Keratinocyte (primary cell): ENCODE results near the gene SLCO3A1. TPM values are rescaled to one million over a fixed set of nuclear protein-coding genes. Genes with fewer than 3 reads are reported as not detected.
"Not testable (repeated sequence)": the region's sequence is repeated elsewhere in the genome, so short reads cannot be mapped to it uniquely, and the experiment has no call there.

ENCODE experiments used
- DNase-seq: peaks from one replicate; pipeline ENCODE4 v3.0.0-alpha.2; 2011; ENCODE audit warnings: low read depth, missing footprints, low spot score
- FAIRE-seq: peaks from 2 replicates; lab custom pipeline; 2011; peaks lifted over from hg19 to GRCh38; lab: Jason Lieb, UNC
- H2AFZ ChIP-seq: 2 replicates; pipeline ENCODE4 v1.6.0; 2012; ENCODE audit warnings: low read length, control low read depth, inconsistent platforms; ENCODE audit not compliant: control insufficient read depth
- H3K27ac ChIP-seq: 2 replicates; pipeline ENCODE4 v1.5.1; 2011; ENCODE audit warnings: low read length; ENCODE audit not compliant: control insufficient read depth, insufficient read depth
- H3K27me3 ChIP-seq: 3 replicates; pipeline ENCODE4 v1.6.0; 2011; ENCODE audit warnings: low read length; ENCODE audit not compliant: control insufficient read depth, insufficient read depth; ENCODE audit errors: extremely low read depth
- H3K36me3 ChIP-seq, 2 experiments: 2 replicates in 1 of 2; 3 replicates in 1 of 2; pipeline ENCODE4 v1.5.1; 2011; ENCODE audit warnings: low read length in 2 of 2, mild to moderate bottlenecking in 1 of 2; ENCODE audit not compliant: control insufficient read depth in 2 of 2, insufficient read depth in 2 of 2; ENCODE audit errors: extremely low read depth in 1 of 2
- H3K4me1 ChIP-seq: 3 replicates; pipeline ENCODE4 v1.5.1; 2011; ENCODE audit warnings: low read length; ENCODE audit not compliant: control insufficient read depth, insufficient read depth; ENCODE audit errors: extremely low read depth
- H3K4me2 ChIP-seq: 3 replicates; pipeline ENCODE4 v1.6.0; 2011; ENCODE audit warnings: low read depth, low read length; ENCODE audit not compliant: control insufficient read depth, insufficient read depth; ENCODE audit errors: extremely low read depth
- H3K4me3 ChIP-seq, 3 experiments: fragments of 200-600 bp in 1 of 3; sonication (generic) in 1 of 3; 2 replicates in 2 of 3; 3 replicates in 1 of 3; pipeline ENCODE4 v1.5.1; 2011 to 2016; ENCODE audit warnings: low read length in 3 of 3, mild to moderate bottlenecking in 3 of 3, control low read depth in 2 of 3, inconsistent platforms in 1 of 3, low read depth in 1 of 3, mixed read lengths in 1 of 3, mixed run types in 1 of 3, moderate library complexity in 1 of 3; ENCODE audit not compliant: control insufficient read depth in 2 of 3, insufficient read depth in 2 of 3; ENCODE audit errors: extremely low read depth in 1 of 3
- H3K79me2 ChIP-seq: 2 replicates; pipeline ENCODE4 v1.6.0; 2012; ENCODE audit warnings: low read length; ENCODE audit not compliant: control insufficient read depth, insufficient read depth
- H3K9ac ChIP-seq: 3 replicates; pipeline ENCODE4 v1.6.0; 2011; ENCODE audit warnings: low read length; ENCODE audit not compliant: control insufficient read depth, insufficient read depth; ENCODE audit errors: extremely low read depth
- H3K9me1 ChIP-seq: 3 replicates; pipeline ENCODE4 v1.6.0; 2011; ENCODE audit warnings: low read length; ENCODE audit not compliant: control insufficient read depth, insufficient read depth; ENCODE audit errors: extremely low read depth
- H3K9me3 ChIP-seq: 2 replicates; pipeline ENCODE4 v1.5.1; 2012; ENCODE audit warnings: low read depth, low read length; ENCODE audit not compliant: control insufficient read depth
- H4K20me1 ChIP-seq: 3 replicates; pipeline ENCODE4 v1.6.0; 2011; ENCODE audit warnings: low read length; ENCODE audit not compliant: control insufficient read depth, insufficient read depth; ENCODE audit errors: extremely low read depth
- EZH2 ChIP-seq: IDR thresholded peaks from one replicate; pipeline ENCODE4 v1.6.1; 2012; ENCODE audit warnings: inconsistent platforms, mild to moderate bottlenecking, low read length, moderate library complexity
- dilution Hi-C: fragments of 300-500 bp; cut with MboI; formaldehyde crosslinking; loops from one replicate; pipeline ENCODE4 v1.7.0; 2020; ENCODE audit warnings: low sequenced_read_pairs; ENCODE audit not compliant: extremely low pct_ligation_motif_present
- polyA plus RNA-seq, 5 experiments: library from polyadenylated mRNA; depleted of rRNA in 3 of 5; stranded (reverse) in 3 of 5; stranded (forward) in 1 of 5; unstranded in 1 of 5; fragments of >200 nt; gene quantifications; 1 replicate in 1 of 5; 2 replicates in 3 of 5; 3 replicates in 1 of 5; pipeline versions ENCODE4 v1.2.1 to v1.2.3, GENCODE V29; 2011 to 2012; ENCODE audit warnings: missing spikeins in 2 of 5, low read depth in 1 of 5, low replicate concordance in 1 of 5
- TF ChIP-seq, protein P1 (sequence below), 3 experiments: IDR thresholded peaks in 1 of 3; conservative IDR thresholded peaks in 1 of 3; optimal IDR thresholded peaks in 1 of 3; 2 replicates in 2 of 3; 3 replicates in 1 of 3; pipeline versions ENCODE3 to v1.5.1; 2011; ENCODE audit warnings: low read length in 3 of 3, mild to moderate bottlenecking in 3 of 3, moderate library complexity in 2 of 3, control low read depth in 1 of 3, inconsistent platforms in 1 of 3; ENCODE audit not compliant: insufficient read depth in 2 of 3; ENCODE audit errors: extremely low read depth in 1 of 3

The SLCO3A1 gene
- polyA plus RNA-seq, 1 donor (not counting 4 experiments of a cell fraction or from before 2014, with no cell fraction given), result 21.3 TPM

DNA sequence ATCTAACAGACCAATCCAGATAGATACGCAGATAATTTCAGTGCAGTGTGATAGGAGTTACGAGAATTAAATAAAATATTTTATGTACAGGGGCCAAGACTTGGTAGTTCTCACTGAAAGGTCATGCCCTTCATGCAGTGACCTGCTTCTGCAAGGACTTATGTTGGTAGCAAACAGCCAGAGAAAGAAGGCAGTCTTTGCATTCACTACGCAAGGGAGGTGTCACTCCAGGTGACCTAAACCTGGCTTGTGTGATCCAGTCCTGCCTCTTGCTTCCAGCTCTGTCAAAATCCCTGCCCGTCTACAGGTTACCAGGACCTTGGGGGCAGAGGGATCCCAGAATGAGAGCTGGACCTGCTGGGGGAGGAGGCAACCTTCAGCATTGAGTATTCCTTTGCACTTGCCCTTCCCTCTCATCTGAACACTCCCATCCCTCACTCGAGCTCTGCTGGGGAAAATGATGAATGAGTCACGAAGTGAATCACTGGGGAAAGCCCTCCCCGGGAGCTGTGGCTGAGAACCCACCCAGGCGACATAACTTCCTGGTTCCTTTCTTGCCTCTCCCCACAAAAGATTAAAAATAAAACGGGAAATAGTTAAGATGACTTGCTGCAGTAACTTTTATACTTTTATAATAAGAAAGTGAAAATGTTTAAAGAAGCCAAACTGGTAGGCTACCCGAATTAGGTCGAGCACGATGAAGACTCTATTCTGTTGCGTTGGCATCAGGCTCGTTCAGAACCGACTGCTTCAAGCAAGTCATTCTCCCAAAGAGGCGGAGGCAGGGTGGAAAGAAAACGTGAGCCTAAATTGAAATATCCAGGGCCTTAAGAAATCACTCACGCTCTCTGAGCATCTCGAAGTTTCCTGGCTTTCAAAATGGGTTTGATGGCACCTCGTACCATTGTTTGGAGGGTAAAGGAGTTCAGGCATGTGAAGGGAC lies 216.1 kb downstream of the SLCO3A1 start:
- TF ChIP-seq EZH2, result no peak
- TF ChIP-seq, protein P1, sequence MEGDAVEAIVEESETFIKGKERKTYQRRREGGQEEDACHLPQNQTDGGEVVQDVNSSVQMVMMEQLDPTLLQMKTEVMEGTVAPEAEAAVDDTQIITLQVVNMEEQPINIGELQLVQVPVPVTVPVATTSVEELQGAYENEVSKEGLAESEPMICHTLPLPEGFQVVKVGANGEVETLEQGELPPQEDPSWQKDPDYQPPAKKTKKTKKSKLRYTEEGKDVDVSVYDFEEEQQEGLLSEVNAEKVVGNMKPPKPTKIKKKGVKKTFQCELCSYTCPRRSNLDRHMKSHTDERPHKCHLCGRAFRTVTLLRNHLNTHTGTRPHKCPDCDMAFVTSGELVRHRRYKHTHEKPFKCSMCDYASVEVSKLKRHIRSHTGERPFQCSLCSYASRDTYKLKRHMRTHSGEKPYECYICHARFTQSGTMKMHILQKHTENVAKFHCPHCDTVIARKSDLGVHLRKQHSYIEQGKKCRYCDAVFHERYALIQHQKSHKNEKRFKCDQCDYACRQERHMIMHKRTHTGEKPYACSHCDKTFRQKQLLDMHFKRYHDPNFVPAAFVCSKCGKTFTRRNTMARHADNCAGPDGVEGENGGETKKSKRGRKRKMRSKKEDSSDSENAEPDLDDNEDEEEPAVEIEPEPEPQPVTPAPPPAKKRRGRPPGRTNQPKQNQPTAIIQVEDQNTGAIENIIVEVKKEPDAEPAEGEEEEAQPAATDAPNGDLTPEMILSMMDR (optimal IDR thresholded peaks at IDR 0.05 in 1 of 3, IDR thresholded peaks at IDR 0.05 in 1 of 3, conservative IDR thresholded peaks at IDR 0.05 in 1 of 3; ENCODE audit: extremely low read depth in 1 of 3, insufficient read depth in 2 of 3, low read length in 3 of 3), result no peak
- Histone ChIP-seq H2AFZ (peak overlapping the region; percentile 63), H3K9ac (peak overlapping the region; percentile 82), H3K4me2 (peak overlapping the region; percentile 61), H3K9me3 (no peaks in the 10 kb centered on the region), H4K20me1 (no peaks in the 10 kb centered on the region), H3K27me3 (no peaks in the 10 kb centered on the region), H3K4me1 (peaks cover 25% of the 10 kb centered on the region), H3K9me1 (no peaks in the 10 kb centered on the region), H3K27ac (peak overlapping the region; percentile 92), H3K36me3 (no peaks in the 10 kb centered on the region), H3K4me3 (peak overlapping the region in 2 of 3 experiments; percentile 48 to 52), H3K79me2 (peaks cover 12% of the 10 kb centered on the region)
- DNase-seq (peak; percentile 56), FAIRE-seq (peak; percentile 83)
- dilution Hi-C loops, result no loop called here

DNA sequence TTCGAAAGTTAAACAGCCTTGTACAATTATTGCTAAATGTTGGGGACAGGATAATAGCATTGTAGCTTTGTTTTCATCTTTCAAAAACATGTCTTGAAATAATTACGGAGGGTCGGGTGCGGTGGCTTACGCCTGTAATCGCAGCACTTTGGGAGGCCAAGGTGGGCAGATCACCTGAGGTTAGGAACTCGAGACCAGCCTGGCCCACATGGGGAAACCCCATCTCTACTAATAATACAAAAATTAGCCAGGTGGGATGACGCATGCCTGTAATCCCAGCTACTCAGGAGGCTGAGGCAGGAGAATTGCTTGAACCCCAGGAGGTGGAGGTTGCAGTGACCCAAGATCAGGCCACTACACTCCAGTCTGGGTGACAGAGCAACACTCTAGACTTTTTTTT lies 216.7 kb downstream of the SLCO3A1 start:
- H3K27me3 ChIP-seq, H4K20me1 ChIP-seq, dilution Hi-C loops, H3K36me3 ChIP-seq, DNase-seq, H3K9me3 ChIP-seq, FAIRE-seq, H3K9me1 ChIP-seq: not testable (repeated sequence)
- H3K79me2 ChIP-seq, result peaks cover 12% of the 10 kb centered on the region
- H2AFZ ChIP-seq, result peak overlapping the region; percentile 63
- peak overlapping the region; percentile 61 for H3K4me2 ChIP-seq
- peak overlapping the region; percentile 82 for H3K9ac ChIP-seq
- peak overlapping the region in 2 of 3 experiments; percentile 48 to 52 for H3K4me3 ChIP-seq
- peaks cover 32% of the 10 kb centered on the region for H3K4me1 ChIP-seq
- H3K27ac ChIP-seq, result peak overlapping the region; percentile 92
